NCI-H2171 (cell line): Measurements from ENCODE around the gene ENTPD8.

Experiments used
- DNase-seq: peaks from one replicate; lab custom pipeline; 2025; lab: John Stamatoyannopoulos, UW

The ENTPD8 gene

DNA sequence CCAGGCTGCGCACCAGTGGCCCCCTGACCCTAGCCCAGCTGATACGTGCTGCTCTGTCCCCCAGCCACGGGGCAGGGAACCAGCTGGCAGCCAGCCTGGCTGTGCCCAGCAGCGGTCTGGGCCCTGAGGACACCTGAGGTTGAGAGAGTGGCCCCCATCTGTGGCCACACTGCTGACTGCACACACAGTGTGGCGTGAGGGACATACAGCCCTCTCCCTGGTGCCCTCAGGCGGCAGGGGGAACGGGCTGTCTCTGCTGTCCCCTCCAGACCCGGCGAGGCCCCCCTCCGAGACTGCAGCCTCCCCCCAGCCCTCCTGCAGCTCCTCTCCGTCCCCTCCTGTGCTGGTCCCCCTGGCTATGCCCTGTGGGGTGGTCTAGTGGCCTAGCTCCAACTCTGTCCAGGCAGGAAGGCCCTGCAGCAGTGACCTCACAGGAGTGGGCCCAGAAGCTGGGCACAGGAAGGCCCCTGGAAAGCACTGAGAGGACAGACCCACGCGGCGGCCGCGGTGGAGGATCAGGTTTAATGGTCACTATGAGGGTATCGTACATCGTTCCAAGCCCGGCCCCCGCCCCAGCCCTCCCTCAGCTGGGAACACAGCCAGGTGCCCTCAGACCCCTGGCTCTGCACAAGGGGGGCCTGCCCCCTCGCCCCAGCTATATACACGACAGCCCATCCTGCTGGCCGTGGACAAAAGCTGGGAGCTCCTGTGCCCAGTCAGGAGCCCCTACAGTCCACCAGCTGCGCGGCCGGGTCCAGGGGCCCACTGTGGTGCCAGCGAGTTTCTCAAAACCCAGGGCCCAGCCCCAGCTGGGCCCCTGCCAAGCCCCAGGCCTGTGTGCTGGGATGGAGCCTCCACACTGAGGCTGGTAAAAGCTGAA lies 6.8 kb upstream of the ENTPD8 start:
- DNase-seq = no peak

DNA sequence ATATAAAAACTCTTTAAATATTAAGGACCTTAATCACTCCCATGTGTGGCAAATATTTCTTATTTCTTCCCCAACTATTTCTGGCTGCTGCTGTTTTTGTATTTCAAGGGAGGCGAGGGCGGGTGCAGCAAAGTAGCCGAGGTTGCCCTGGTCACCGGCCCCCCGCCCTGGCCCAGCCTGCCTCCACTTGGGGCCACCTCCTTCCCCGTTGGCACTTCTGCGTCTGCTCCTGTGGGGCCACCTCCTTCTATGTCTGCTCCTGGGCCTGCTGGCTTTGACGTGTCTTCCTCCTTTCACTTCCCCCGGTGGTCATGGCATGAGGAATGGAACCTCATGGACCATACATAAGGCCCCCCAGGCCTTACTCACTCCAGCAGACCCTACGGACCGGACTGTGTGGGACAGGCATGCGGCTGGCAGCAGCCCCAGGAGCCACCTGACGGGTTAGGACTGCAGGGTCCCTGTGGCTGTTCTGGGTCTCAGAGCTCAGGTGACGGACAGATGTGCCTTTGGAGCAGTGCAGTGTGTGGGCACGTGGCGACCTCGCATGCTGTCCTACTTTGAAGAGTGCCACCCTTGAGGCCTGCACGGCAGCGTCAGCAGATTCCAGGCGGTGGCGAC lies 5.8 kb upstream of the ENTPD8 start:
- no peak for DNase-seq

DNA sequence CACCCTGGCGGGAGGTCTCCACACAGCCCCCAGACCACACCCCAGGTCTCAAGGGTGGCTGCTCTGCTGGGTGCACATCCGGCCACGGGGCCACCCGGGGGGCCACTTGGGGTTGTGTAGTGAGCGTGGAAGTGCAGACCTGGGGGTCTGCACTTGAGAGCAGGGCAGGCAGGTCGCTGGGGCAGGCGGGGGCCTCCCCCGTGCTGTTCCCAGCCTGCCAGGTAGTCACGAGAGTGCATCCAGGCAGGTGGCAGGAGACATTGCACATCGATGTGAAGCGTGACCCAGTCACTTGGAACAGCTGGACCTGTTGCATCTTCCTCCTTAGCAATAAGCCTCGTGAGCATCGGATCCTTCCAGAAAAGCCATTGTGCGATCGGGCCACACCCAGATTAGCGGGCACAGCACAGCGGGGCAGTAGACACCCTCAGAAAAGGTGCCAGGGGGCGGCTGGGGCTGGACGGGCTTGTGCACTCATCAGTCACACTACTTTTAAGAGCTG lies 4.8 kb upstream of the ENTPD8 start:
- peak; percentile 51 for DNase-seq

DNA sequence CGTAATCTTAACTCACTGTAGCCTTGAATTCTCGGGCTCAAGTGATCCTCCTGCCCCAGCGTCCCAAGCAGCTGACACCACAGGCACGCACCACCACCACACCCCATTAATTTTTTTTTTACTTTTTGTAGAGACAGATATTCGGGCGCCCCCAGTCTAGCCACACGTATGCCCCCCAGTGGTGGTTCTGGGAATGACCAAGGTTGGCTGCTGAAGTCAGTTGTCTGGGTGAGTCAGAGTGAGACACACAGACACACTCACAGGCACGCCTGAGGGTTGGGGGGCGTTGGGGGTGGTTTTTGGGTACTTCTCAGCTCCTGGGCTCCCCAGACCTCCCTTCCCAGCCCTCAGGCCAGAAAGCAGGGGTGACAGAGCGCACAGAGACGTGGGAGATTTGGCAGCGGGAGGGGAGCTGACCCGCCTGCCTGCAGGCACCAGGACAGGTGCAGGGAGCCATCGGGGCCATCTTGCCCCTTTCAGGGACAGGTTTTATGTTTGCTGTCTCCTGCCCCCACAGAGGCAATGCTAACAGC lies 4.2 kb upstream of the ENTPD8 start:
- DNase-seq = peak; percentile 58

DNA sequence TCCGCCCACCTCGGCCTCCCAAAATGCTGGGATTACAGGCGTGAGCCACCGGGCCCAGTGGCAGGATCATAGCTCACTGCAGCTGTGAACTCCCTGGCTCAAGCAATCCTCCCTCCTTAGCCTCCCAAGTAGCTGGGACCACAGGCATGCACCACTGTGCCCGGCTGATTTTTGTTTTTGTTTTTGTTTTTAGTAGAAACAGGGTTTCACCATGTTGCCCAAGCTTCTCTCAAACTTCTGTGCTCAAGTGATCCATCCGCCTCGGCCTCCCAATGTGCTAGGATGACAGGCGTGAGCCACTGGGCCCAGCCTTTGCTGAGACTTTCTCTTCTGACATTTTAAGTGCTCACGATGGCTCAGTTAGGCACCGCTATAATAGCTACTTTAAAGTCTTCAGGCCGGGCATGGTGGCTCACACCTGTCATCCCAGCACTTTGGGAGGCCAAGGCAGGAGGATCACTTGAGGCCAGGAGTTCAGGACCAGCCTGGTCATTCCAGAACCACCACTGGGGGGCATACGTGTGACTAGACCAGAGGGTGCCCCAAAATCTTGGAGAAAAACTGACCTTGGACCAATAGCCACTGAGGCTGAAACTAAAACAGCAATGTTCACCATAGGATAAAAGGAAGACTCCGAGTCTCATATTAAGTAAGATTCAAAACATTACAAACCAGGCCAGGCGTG lies 3.1 kb upstream of the ENTPD8 start:
- no peak for DNase-seq

DNA sequence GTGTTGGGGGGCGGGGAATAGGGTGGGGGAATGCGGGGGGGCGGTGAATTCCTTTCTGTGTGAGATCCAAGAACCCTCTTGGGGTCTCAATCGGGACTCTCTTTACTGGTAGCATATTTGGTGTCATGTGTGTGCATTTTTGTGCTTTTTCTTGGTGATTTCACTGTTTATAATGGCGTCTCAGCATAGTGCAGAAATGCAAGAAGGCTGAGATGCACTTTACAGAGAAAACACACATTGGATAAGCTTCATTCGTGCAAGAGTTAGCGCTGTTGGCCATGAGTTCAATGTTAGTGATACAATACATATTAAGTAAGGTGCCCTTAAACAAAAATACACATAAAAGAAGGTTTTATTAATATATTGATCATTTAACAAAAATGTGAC lies 771 bp upstream of the ENTPD8 start:
- DNase-seq = no peak

DNA sequence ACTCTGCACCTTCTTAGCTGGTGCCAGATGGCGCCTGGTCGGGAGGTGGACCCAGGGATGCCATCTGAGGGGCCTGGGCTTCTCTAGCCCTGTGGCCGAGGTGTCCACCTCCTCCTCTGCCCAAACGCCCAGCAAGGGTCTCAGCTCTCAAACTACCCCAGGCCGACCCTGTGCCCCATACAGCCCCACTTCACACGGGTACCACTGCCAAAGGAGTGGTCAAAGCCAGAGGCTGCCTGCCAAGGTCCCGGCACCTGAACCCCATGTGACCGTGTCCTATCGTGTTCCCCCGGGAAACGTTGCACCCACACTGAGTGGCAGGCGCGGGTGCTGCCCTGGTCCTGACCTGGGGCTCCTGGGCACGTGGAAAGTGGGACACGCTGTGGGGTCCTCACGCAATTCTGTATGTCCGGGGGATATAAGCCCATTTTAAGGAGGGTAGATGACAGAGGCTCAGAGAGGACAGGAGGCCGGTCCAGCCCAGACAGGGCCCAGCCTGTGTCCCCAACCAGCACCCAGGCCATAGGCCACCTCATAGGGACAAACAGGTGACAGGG lies 1.9 kb downstream of the ENTPD8 start:
- DNase-seq = no peak

DNA sequence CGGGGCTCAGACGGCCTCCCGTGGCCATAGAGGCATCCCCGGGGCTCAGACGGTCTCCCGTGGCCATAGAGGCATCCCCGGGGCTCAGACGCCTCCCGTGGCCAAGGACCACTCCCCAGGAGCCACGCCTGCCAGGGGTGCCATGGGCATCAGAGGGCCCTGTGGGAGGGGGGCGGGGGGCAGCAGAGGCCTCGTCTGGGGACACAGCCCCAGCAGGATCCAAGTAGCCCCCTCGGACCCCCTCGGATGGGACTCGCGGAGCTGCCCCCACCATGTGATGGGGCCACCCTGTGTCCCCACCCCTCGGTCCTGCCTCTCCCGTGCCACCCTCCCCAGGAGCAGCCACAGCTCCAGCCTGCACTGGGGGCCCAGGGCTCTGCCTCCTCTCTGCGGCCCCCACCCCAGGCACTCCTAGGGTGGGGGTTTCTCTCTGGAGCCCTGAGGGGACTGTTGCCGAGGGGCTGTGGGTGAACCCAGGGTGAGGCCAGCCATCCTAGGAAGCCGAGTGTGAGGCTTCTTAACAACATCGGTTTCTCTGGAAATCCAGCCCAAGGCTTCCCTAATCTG lies 2.5 kb downstream of the ENTPD8 start:
- no peak for DNase-seq

DNA sequence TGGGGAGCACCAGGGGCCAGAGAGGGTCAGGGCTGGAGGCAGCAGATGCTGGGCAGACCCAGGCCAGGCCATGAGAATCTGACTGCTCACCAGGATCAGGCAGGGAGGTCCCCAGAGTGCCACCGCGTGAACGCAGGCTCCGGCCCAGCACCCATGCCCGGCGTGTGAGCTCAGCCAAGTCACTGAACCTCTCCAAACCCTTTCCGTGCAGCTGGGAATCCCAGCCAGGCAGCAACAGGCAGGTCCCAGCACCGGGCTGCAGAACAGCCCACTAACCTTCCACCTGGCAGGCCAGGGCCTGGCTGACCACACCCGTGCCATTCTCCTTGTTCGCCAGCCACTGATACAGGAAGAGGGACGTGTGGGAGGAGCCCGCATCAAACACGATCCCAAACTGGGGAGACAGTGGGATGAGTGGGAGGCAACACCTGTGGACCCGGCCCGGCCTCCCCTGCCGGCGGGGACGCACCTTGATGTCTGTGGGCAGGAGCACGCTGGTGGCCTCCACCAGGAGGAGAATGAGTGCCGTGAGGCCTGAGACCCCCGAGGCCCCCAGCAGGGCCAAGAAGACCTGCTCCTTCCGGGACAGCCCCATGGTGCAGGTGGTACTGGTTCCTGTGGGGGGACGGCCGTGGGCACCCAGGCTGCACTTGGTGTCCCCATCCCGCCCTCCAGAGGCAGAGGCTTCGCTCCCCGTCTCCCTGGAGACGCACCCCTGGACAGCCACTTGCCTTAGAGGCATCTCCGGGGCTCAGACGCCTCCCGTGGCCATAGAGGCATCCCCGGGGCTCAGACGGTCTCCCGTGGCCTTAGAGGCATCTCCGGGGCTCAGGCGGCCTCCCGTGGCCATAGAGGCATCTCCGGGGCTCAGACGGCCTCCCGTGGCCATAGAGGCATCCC lies 3.2 kb downstream of the ENTPD8 start:
- DNase-seq = no peak

DNA sequence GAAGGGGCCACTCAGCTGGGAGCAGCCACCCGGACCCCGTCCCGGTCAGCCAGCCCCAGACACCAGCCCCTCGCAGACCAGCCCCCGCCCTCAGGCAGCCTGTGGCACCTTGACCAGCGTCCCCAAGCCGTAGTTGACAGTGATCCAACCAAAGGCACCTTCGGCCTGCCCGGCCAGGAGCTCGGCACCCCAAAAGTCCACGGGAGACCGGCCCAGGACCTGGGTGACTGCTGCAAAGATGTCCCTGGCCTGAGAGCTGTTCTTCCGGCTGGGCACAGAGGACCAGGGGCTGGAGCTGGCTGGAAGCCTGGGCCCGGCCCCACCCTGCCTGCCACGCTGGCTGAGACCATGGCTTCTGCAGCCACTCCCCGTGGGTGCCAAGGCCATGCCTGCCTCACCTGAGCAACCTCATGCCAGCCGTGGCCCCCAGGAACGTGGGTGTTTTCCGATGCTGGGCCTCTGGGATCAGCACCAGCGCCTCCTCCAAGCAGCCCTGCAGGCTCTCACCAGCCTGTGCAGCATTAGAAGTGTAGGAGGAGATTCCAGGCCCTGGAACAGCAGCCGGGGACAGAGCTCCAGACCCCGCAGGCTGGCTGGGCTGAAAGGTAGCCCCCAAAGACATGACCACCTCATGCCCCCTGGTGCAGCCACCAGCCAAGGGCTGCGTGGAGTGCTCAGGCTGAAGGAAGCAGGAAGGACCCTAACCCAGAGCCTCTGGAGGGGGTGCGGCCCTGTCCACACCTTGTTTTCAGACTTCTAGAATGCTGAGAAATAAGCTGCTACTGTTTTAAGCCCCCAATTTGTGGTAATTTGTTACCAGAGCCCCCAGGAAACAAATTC lies 4.2 kb downstream of the ENTPD8 start:
- no peak for DNase-seq

DNA sequence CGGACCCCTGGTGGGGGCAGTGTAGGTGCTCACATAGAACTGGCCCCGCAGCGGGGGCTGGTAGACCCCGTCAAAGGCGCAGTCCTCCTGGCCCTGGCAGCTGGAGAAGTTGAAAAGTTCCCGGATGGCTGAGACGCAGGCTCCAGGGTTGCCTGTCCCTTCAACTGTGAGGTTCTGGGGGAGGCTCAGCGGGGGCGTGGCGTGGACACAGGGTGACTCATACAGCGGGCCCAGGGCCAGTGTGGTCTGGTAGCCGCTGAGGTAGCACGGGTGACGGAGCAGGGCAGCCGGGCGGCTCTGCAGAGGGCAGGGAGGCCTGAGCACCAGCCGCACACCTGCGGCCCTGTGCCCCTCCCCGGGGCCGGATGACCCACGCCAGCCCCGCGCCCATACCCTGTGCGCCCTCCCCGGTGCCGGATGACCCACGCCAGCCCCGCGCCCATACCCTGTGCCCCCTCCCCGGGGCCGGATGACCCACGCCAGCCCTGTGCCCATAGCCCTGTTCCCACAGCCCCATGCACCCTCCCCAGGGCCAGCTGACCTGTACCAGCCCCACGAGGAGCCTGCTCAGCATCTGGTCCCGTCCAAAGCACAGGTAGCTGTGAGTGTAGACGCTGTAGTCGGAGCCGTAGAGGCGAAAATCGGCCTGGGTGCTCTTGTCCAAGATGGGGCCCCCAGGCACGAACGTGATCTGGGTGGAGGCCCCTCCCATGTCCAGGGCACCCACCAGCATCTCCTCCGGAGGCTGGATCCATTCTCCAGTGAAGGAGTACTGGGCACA lies 5.0 kb downstream of the ENTPD8 start:
- DNase-seq = no peak

DNA sequence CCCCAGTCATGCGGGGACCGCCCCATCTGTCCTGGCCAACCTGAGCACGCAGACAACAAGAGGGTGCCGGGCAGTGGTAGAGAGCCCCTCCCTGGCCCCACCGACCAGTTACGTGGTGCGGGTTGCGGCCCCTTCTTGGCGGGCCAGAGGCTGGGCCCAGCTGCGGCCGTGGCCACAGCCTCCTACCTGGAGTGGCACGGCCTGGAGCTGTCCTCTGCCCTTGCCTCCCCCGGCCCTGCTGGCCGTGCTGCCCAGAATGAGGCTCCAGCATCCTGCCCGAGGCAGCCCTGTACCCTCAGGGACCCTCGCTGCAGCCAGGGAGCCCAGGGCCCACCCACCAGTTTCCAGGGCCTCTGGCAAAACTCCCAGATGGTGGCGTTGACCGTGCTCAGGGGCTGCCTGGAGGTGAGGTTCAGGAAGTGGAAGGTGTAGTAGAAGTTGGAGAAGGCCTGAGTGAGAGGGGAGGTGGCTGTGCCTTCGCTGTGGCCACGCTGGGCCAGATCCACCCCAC lies 5.7 kb downstream of the ENTPD8 start:
- no peak for DNase-seq

DNA sequence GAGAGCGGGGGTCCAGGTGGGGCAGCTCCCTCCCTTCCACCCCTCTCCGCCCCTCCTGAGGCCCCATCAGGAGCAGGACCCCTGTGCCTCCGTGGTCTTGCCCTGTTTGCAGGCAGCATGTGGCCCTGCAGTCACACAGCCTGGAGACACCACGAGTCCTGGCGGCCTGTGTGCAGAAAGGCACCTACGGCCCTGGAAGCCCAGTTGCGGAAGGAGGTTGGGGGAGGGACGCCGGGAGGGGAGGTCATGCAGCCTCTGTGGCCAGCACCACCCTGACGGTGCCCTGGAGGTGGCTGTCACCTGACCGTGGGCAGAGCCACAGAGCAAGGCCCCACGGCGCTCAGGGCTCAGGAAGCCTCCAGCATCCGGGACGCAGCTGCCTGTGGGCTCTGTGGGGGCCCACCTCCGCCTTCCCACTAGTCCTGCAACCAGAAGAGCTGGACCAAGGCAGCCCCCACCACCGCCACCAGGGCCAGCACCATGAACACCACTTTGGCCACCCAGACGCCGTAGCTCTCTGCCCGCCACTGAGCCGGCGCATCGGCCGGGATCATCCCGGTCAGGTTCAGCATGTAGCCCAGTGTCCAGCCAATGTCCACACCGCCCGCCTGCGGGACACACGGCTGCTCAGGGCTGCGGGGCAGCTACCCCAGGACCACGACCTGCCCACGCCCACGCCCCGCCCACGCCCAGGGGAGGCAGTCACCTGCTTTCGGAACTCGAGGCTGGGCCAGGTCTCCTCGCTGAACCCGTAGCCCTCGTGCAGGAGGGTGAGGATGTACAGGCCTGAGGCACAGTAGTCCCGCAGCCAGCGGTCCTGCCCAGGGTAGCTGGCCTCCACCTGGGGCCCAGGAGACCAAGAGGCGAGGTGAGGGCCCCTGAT lies 6.4 kb downstream of the ENTPD8 start:
- DNase-seq = no peak

DNA sequence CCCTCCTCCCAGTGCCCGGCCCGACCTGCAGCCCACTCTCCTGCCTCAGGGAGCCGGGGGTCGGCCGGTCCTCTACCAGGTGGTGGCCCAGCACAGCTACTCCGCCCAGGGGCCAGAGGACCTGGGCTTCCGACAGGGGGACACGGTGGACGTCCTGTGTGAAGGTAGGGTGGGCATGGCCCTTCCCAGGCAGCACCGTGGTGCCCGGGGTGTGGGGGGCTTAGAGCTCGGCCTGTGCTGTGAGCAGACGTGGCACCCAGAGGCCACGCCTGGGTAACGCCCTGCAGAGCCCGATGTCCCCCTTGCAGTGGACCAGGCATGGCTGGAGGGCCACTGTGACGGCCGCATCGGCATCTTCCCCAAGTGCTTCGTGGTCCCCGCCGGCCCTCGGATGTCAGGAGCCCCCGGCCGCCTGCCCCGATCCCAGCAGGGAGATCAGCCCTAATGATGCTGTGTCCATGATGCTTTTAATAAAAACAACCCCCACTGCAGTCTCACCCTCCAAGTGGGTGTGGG lies 7.2 kb downstream of the ENTPD8 start:
- DNase-seq = no peak

DNA sequence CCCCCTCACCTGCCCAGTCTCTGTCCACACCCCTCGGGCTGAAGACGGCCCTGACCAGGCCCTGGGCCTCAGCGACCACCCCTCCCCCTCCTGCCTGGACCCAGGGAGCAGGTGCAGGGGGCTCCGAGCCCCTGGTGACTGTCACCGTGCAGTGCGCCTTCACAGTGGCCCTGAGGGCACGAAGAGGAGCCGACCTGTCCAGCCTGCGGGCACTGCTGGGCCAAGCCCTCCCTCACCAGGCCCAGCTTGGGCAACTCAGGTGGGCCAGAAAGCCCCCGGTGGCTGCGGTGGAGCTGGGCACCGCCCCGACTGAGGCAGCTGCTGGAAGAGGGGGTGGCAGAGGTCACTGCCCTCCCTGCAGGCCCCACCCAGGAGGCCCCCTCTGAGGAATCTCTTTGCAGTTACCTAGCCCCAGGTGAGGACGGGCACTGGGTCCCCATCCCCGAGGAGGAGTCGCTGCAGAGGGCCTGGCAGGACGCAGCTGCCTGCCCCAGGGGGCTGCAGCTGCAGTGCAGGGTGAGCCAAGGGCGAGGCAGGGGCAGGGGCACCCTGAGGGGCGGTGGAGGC lies 7.7 kb downstream of the ENTPD8 start:
- DNase-seq = no peak

DNA sequence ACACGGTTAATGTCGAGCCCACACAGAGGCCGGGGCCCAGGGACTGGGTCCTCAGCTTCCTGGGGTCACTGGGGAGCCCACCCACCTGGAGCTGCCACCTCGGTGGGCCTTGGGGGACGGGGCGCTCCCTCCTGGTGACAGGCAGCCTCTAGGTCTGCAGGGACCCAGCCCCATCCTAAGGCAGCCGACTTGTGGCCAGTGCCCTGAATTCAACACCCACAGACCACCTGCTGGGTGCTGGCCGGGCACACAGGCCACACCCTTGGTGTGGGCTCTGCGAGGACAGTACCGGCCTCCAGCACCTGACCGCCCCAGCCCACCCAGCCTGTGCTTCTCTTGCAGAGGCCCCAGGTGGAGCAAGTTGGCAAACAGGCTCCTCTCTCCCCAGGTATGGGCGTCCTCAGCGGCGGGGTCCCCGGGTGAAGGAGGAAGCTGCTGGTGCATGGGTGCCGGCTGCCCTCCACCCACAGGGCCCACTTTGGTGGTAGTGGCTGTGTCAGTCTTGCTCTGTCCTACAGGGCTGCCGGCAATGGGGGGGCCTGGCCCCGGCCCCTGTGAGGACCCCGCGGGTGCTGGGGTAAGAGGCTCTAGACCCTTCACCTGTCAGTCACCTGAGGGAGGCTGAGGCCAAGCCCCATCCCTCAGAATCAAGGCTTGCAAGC lies 8.3 kb downstream of the ENTPD8 start:
- no peak for DNase-seq

DNA sequence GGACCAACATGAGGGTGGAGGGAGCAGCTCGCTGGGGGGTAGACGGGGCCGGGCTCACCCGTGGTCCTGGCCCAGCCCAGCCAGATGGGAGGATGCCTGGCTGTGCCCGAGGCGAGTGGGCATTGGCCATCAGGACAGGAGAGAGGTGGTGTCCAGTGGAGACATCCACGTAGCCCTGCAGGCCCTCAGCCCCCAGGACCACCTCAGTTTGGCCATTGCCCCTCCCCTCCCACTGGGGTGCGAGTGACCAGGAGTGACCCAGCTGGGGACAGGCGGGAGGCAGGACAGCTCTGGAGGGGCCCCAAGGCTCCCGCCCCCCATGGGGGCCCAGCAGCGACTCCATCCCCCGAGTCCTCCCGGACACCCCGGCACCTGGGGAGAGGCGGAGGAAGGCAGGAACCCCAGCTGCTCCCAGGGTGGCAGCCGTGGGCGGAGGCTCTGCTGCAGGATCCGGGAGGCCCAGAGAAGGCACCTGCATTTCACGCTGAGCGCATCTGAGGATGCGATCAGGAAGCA lies 9.7 kb downstream of the ENTPD8 start:
- no peak for DNase-seq
